ENCODE data around the gene FANCC.

The FANCC gene

DNA sequence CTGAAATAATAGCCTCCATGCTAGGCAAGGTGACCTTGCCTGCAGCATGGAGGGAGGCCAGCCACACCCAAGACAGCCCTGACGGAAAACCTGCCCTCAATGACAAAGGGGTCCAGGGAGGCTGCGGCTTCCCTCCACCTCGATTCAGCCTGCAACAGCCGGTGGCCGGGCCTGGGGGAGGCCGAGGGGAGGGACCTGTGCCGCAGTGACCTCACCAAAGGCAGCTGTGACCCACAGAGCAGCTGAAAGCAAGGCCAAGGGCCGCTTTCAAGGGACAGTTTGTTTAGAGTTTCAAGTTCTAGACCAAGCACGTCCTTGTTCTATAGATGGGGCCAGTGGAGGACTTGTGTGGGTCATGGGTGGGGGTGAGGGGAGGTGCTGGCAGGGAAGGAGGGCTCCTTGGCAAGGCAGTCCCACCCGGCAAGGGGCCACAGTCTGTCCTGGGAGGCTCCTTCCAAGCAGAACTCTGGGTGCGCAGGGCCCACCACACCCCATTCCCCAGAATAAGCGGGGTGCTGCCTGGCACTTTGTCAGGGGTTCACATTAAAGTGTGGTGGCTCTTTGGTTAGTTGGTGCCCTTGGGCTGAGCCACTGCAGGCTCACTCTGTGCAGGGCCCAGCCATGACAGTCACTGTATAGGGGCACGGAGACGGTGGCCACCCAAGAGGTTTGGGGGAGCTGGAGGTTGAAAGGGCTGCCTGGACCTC is 226.5 kb downstream of the FANCC start:
- Histone ChIP-seq H3K36me3 (peaks cover 31% of the 10 kb centered on the region), H3K27me3 (ENCODE audit: insufficient read depth, low read depth, severe bottlenecking) (no peaks in the 10 kb centered on the region), H3K27ac (peak overlapping the region; percentile 58), H3K4me3 (ENCODE audit: low read depth, low read length) (no peak overlapping the region), H3K9me3 (ENCODE audit: severe bottlenecking) (no peaks in the 10 kb centered on the region)
- TF ChIP-seq, protein P1, sequence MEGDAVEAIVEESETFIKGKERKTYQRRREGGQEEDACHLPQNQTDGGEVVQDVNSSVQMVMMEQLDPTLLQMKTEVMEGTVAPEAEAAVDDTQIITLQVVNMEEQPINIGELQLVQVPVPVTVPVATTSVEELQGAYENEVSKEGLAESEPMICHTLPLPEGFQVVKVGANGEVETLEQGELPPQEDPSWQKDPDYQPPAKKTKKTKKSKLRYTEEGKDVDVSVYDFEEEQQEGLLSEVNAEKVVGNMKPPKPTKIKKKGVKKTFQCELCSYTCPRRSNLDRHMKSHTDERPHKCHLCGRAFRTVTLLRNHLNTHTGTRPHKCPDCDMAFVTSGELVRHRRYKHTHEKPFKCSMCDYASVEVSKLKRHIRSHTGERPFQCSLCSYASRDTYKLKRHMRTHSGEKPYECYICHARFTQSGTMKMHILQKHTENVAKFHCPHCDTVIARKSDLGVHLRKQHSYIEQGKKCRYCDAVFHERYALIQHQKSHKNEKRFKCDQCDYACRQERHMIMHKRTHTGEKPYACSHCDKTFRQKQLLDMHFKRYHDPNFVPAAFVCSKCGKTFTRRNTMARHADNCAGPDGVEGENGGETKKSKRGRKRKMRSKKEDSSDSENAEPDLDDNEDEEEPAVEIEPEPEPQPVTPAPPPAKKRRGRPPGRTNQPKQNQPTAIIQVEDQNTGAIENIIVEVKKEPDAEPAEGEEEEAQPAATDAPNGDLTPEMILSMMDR (IDR thresholded peaks at IDR 0.05; ENCODE audit: low read depth, low read length), result no peak
- no peak for DNase-seq

DNA sequence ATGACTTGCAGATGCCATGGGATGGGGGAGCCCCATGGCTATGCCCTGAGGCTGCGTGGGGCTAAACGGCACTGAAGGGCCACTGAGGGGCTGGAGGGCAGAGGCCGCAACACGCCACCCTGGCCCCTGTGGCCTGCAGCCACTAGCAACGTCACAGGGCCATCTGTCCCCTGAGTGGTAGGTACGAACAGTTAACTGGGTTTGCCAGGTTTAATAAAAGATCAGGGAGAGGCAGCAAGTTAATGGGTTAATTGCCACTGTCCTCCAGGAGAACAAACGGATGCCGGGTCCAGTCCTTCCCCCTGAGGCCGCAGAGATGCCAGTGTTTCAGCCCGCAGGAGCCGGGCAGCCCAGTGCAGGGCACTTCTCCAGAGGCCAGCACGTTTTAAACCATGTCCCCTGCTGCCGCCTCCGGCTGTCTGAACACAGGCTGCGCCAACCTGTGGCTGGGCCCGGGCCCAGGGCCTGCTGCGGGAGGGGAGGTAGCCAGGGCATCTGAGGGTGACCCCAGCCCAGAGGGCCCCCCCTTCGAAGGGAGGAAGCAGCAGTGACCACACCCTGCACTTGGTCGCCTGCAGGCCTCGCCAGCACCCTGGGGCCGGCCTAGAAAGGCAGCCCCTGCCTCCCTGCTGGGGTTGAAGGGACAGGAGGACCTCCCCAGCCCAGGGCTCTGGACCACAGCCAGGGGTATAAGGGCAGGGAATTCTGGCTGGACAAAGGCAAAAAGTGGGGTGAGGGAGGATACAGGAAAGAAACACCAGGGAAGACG is 227.3 kb downstream of the FANCC start:
- H3K36me3 ChIP-seq, result peaks cover 39% of the 10 kb centered on the region
- no peaks in the 10 kb centered on the region for H3K27me3 ChIP-seq (ENCODE audit: insufficient read depth, low read depth, severe bottlenecking)
- H3K4me3 ChIP-seq (ENCODE audit: low read depth, low read length), result no peak overlapping the region
- H3K9me3 ChIP-seq (ENCODE audit: severe bottlenecking), result no peaks in the 10 kb centered on the region
- TF ChIP-seq, protein P1 (IDR thresholded peaks at IDR 0.05; ENCODE audit: low read depth, low read length), result no peak
- no peak for DNase-seq
- H3K27ac ChIP-seq, result peak overlapping the region; percentile 58

GRCh38 chr9:95089257-95090022 is 228.1 kb downstream of the FANCC start:
- no peaks in the 10 kb centered on the region for H3K27me3 ChIP-seq (ENCODE audit: insufficient read depth, low read depth, severe bottlenecking)
- TF ChIP-seq, protein P1 (IDR thresholded peaks at IDR 0.05; ENCODE audit: low read depth, low read length), result no peak
- DNase-seq, result no peak
- no peak overlapping the region for H3K4me3 ChIP-seq (ENCODE audit: low read depth, low read length)
- H3K9me3 ChIP-seq (ENCODE audit: severe bottlenecking), result no peaks in the 10 kb centered on the region
- H3K36me3 ChIP-seq, result peaks cover 37% of the 10 kb centered on the region
- peak overlapping the region; percentile 58 for H3K27ac ChIP-seq

DNA sequence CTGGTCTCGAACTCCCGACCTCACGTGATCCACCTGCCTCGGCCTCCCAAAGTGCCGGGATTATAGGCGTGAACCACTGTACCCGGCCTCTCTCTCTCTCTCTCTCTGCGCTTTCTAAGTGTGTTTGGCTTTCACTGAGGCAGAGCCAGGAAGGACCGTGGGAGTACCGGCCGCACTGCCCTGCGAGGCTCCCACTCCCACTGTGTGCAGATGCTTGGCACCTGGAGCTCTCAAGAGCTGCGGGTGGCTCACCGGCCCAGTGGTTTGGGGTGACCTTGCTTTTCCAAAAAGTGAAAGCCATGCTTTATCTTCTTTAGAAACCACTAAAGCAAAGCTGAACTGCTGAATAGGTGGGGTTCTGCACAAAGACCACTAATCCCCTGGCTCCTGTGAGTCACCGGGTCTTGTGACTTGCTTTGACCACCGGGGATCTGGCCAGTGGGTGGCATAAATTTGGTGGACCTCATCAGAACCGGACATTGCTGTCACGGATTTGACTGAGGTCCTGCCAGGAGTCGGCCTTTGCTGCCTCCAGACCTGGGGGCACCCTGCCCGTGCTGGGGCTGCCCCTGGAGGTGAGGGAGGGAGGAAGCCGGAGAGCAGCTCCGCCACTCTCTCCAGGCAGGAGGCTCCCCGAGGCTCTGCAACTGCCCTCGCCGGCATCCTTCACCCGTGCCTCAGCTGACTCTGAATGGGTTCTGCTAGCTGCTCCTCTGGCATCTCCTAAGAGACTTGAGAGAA is 228.9 kb downstream of the FANCC start:
- Histone ChIP-seq H3K4me3 (ENCODE audit: low read depth, low read length) (no peak overlapping the region), H3K9me3 (ENCODE audit: severe bottlenecking) (no peaks in the 10 kb centered on the region), H3K36me3 (peaks cover 42% of the 10 kb centered on the region), H3K27ac (no peak overlapping the region), H3K27me3 (ENCODE audit: insufficient read depth, low read depth, severe bottlenecking) (no peaks in the 10 kb centered on the region)
- TF ChIP-seq, protein P1 (IDR thresholded peaks at IDR 0.05; ENCODE audit: low read depth, low read length), result no peak
- no peak for DNase-seq

DNA sequence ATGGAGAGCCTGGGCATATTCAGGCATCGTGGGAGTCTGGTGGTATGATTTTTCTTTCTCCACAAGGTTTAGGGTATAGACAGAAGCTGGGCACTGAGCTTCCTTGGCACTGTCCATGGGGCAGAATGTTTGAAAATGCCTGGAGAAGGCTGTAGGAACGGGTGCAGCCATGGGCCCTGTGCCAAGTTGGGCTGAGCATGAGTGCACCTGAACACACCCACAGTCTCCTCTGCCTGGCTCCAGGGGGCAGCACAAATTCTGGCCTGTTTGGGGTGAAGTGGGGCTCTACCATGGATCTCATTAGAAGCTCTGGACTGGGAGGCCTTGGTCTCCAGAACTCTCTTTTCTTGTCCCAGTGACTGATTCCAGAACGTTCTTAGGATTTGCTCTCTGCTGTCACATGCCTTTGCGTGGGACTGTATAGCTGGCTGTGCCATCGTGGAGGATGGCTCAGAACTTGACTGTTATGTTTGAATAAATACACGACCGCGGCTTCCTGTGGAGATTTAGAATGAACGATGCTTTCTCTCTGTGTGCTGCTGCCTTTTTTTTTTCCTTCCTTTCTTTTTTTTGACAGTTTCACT is 229.8 kb downstream of the FANCC start:
- no peak overlapping the region for H3K27ac ChIP-seq
- peaks cover 50% of the 10 kb centered on the region for H3K36me3 ChIP-seq
- no peak overlapping the region for H3K4me3 ChIP-seq (ENCODE audit: low read depth, low read length)
- no peaks in the 10 kb centered on the region for H3K9me3 ChIP-seq (ENCODE audit: severe bottlenecking)
- TF ChIP-seq, protein P1 (IDR thresholded peaks at IDR 0.05; ENCODE audit: low read depth, low read length), result peak; percentile 50
- no peak for DNase-seq
- H3K27me3 ChIP-seq (ENCODE audit: insufficient read depth, low read depth, severe bottlenecking), result no peaks in the 10 kb centered on the region

Measured in WERI-Rb-1 (cell line).